HG03521 (cell line): ENCODE results near the gene FAM210A.
"Not testable (repeated sequence)": the region's sequence is repeated elsewhere in the genome, so short reads cannot be mapped to it uniquely, and the experiment has no call there.

Experiments used
- ATAC-seq: cut with Tn5 transposase; IDR thresholded peaks from one replicate; pipeline ENCODE4 v1.9.1; 2021; ENCODE audit warnings: mild to moderate bottlenecking, moderate library complexity; ENCODE audit not compliant: unreplicated experiment

The FAM210A gene

GRCh38 chr18:13726232-13726971 is at the start of gene FAM210A, which contains the start of gene RNMT:
TSS of gene FAM210A (minus strand) at chr18:13726558. CDS start at chr18:13682077, 44,481 bp downstream.
TSS of gene RNMT (plus strand) at chr18:13726673. CDS start at chr18:13731518, 4,845 bp downstream.
- peak; percentile 93 for ATAC-seq

GRCh38 chr18:13775058-13775457 is 48.7 kb upstream of the FAM210A start:
- ATAC-seq, result no peak

- no peak for ATAC-seq
Measured at GRCh38 chr18:13762690-13763439, 36.5 kb upstream of the FAM210A start.

GRCh38 chr18:13760047-13760446 is 33.7 kb upstream of the FAM210A start:
- no peak for ATAC-seq

- no peak for ATAC-seq
Measured at GRCh38 chr18:13758622-13759021, 32.3 kb upstream of the FAM210A start.

- ATAC-seq, result no peak
Measured at GRCh38 chr18:13756671-13757070, 30.3 kb upstream of the FAM210A start.

- no peak for ATAC-seq
Measured at GRCh38 chr18:13756261-13756660, 29.9 kb upstream of the FAM210A start.

- not testable (repeated sequence) for ATAC-seq
Measured at GRCh38 chr18:13751599-13751998, 25.2 kb upstream of the FAM210A start.

- no peak for ATAC-seq
Measured at GRCh38 chr18:13746633-13747032, 20.3 kb upstream of the FAM210A start.

GRCh38 chr18:13745696-13746095 is 19.3 kb upstream of the FAM210A start:
- ATAC-seq, result no peak

- no peak for ATAC-seq
Measured at GRCh38 chr18:13735681-13736080, 9.3 kb upstream of the FAM210A start.

GRCh38 chr18:13730481-13730880 is 4.1 kb upstream of the FAM210A start:
- no peak for ATAC-seq

- peak; percentile 9 for ATAC-seq
Measured at GRCh38 chr18:13726972-13727331, 594 bp upstream of the FAM210A start.

- no peak for ATAC-seq
Measured at GRCh38 chr18:13725566-13726231, 659 bp downstream of the FAM210A start.

GRCh38 chr18:13720847-13721246 is 5.5 kb downstream of the FAM210A start:
- no peak for ATAC-seq

- ATAC-seq, result no peak
Measured at GRCh38 chr18:13720123-13720522, 6.2 kb downstream of the FAM210A start.

GRCh38 chr18:13716916-13717315 is 9.4 kb downstream of the FAM210A start:
- ATAC-seq, result no peak

- ATAC-seq, result no peak
Measured at GRCh38 chr18:13715330-13715729, 11.0 kb downstream of the FAM210A start.

GRCh38 chr18:13713455-13714055 is 12.8 kb downstream of the FAM210A start:
- no peak for ATAC-seq

- ATAC-seq, result no peak
Measured at GRCh38 chr18:13712400-13713131, 13.8 kb downstream of the FAM210A start.

GRCh38 chr18:13710414-13710831 is 15.9 kb downstream of the FAM210A start:
- no peak for ATAC-seq
